Keratinocyte (primary cell): ENCODE measurements around the gene QTRT2.

ENCODE experiments used
- CTCF ChIP-seq, 3 experiments: IDR thresholded peaks in 1 of 3; conservative IDR thresholded peaks in 1 of 3; optimal IDR thresholded peaks in 1 of 3; 2 replicates in 2 of 3; 3 replicates in 1 of 3; pipeline versions ENCODE3 to v1.5.1; 2011; ENCODE audit warnings: low read length in 3 of 3, mild to moderate bottlenecking in 3 of 3, moderate library complexity in 2 of 3, control low read depth in 1 of 3, inconsistent platforms in 1 of 3; ENCODE audit not compliant: insufficient read depth in 2 of 3; ENCODE audit errors: extremely low read depth in 1 of 3
- EZH2 ChIP-seq: IDR thresholded peaks from one replicate; pipeline ENCODE4 v1.6.1; 2012; ENCODE audit warnings: inconsistent platforms, mild to moderate bottlenecking, low read length, moderate library complexity

DNA sequence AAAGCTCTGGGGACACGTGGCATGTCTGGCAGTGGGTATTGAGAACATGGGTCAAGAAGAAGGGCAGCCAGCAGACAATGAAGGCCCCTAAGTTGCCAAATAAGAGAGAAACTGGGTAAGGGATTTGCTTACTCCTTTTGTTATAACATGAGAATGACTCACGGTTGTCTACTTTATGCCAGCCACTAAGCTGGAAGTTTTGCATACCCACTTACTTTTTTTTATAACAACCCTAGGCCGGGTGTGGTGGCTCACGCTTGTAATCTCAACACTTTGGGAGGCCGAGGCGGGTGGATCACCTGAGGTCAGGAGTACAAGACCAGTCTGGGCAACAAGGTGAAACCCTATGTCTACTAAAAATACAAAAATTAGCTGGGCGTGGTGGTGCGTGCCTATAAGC, 72.3 kb downstream of the QTRT2 start:
- no peak for TF ChIP-seq CTCF (optimal IDR thresholded peaks at IDR 0.05 in 1 of 3, IDR thresholded peaks at IDR 0.05 in 1 of 3, conservative IDR thresholded peaks at IDR 0.05 in 1 of 3; ENCODE audit: extremely low read depth in 1 of 3, insufficient read depth in 2 of 3, low read length in 3 of 3)
- no peak for TF ChIP-seq EZH2
